GM12878 (cell line): Measurements from ENCODE around the gene TAF9B. TPM values are rescaled to one million over a fixed set of nuclear protein-coding genes. Genes with fewer than 3 reads are reported as not detected.

Experiments
- ATF3 ChIP-seq: IDR thresholded peaks from 2 replicates; pipeline ENCODE4 v1.6.1; 2011; ENCODE audit warnings: low read depth, mild to moderate bottlenecking, low read length, moderate library complexity, borderline replicate concordance; ENCODE audit errors: extremely low read depth
- ATF7 ChIP-seq: fragments of 450-650 bp; IDR thresholded peaks from 2 replicates; pipeline ENCODE4 v1.6.1; 2016; ENCODE audit warnings: low read depth, mild to moderate bottlenecking
- BACH1 ChIP-seq: fragments of 450-650 bp; IDR thresholded peaks from 2 replicates; pipeline ENCODE4 v1.6.1; 2017; ENCODE audit warnings: mild to moderate bottlenecking, borderline replicate concordance
- BCLAF1 ChIP-seq: fragments of 450-650 bp; IDR thresholded peaks from 2 replicates; pipeline ENCODE4 v1.6.1; 2017; ENCODE audit warnings: antibody characterized with exemption, mild to moderate bottlenecking, moderate library complexity
- EP300 ChIP-seq, 2 experiments: fragments of 150-350 bp in 1 of 2; IDR thresholded peaks; 2 replicates each; pipeline ENCODE4 v1.6.1; 2011 to 2012; ENCODE audit warnings: low read depth in 2 of 2, low read length in 2 of 2, borderline replicate concordance in 1 of 2, improper control_type of control experiment in 1 of 2, inconsistent platforms in 1 of 2; ENCODE audit not compliant: control insufficient read depth in 1 of 2
- HCFC1 ChIP-seq: fragments of 150-350 bp; IDR thresholded peaks from 2 replicates; pipeline ENCODE4 v1.6.1; 2014; ENCODE audit warnings: low read length
- HDAC2 ChIP-seq: fragments of 200-600 bp; sonication (generic); IDR thresholded peaks from 2 replicates; pipeline ENCODE4 v1.6.1; 2017
- MEF2B ChIP-seq: fragments of 450-650 bp; IDR thresholded peaks from 2 replicates; pipeline ENCODE4 v1.6.1; 2018; ENCODE audit warnings: mild to moderate bottlenecking, moderate library complexity; ENCODE audit not compliant: partially characterized antibody, poor library complexity, severe bottlenecking
- MTA3 ChIP-seq: IDR thresholded peaks from 2 replicates; pipeline ENCODE4 v1.6.1; 2012; ENCODE audit warnings: low read length, inconsistent platforms, borderline replicate concordance
- MYB ChIP-seq: fragments of 150-350 bp; IDR thresholded peaks from 2 replicates; pipeline ENCODE4 v1.6.1; 2014; ENCODE audit warnings: mild to moderate bottlenecking, low read depth, low read length, borderline replicate concordance
- NKRF ChIP-seq: fragments of 450-650 bp; conservative IDR thresholded peaks from 2 replicates; pipeline ENCODE4 v1.6.1; 2017; ENCODE audit warnings: mild to moderate bottlenecking, moderate library complexity
- NR2C2 ChIP-seq: IDR thresholded peaks from 2 replicates; pipeline ENCODE4 v1.6.1; 2011; ENCODE audit warnings: borderline replicate concordance, low read depth; ENCODE audit not compliant: control insufficient read depth, insufficient read length
- RBBP5 ChIP-seq: fragments of 200-600 bp; sonication (generic); conservative IDR thresholded peaks from 2 replicates; pipeline ENCODE4 v1.6.1; 2016
- REST ChIP-seq: IDR thresholded peaks from 2 replicates; pipeline ENCODE4 v1.6.1; 2012; ENCODE audit warnings: mild to moderate bottlenecking, low read depth, low read length
- SMAD1 ChIP-seq: fragments of 450-650 bp; IDR thresholded peaks from 2 replicates; pipeline ENCODE4 v1.6.1; 2018; ENCODE audit warnings: mild to moderate bottlenecking, low read depth; ENCODE audit not compliant: partially characterized antibody
- TAF1 ChIP-seq: IDR thresholded peaks from 2 replicates; pipeline ENCODE4 v1.6.1; 2011; ENCODE audit warnings: mild to moderate bottlenecking, low read depth, low read length, borderline replicate concordance
- YBX1 ChIP-seq: fragments of 450-650 bp; IDR thresholded peaks from 2 replicates; pipeline ENCODE4 v1.6.1; 2016; ENCODE audit warnings: antibody characterized with exemption
- ZBED1 ChIP-seq: IDR thresholded peaks from 2 replicates; pipeline ENCODE4 v1.6.1; 2016; ENCODE audit warnings: borderline replicate concordance
- polyA plus RNA-seq, 11 experiments: library from polyadenylated mRNA; depleted of rRNA in 4 of 11; unstranded in 6 of 11; stranded (reverse) in 5 of 11; fragments of >200 nt; fragmentation: Nextera tagmentation in 4 of 11; fragmentation: Illumina TruSeq in 1 of 11; extraction: Ambion mirVana in 4 of 11; extraction: Trizol in 1 of 11; gene quantifications; 1 replicate in 1 of 11; 2 replicates in 10 of 11; pipeline versions ENCODE4 v1.2.1 to v1.2.3, GENCODE V29; 2011 to 2016; ENCODE audit warnings: inconsistent platforms in 2 of 11, missing spikeins in 2 of 11, low read depth in 1 of 11
- total RNA-seq, 4 experiments: library from RNA; depleted of rRNA in 3 of 4; stranded (reverse); fragments of >200 nt in 3 of 4; fragmentation: Illumina TruSeq in 1 of 4; extraction: Trizol in 1 of 4; gene quantifications; 2 replicates each; pipeline versions ENCODE4 v1.2.1 to v1.2.3, GENCODE V29; 2013 to 2021
- TF ChIP-seq, protein P1 (sequence below): IDR thresholded peaks from 2 replicates; pipeline ENCODE4 v1.6.1; 2012; ENCODE audit warnings: low read depth, low read length, improper control_type of control experiment

The TAF9B gene
- total and polyA plus RNA-seq, 10 of the 15 experiments (the other 5 are each of a cell fraction or from before 2014, with no cell fraction given) = 14.9 to 42.5 (median 22.3) TPM

GRCh38 chrX:78103623-78104446, 35.6 kb downstream of the TAF9B start, which contains the start of gene PGK1 (continued):
- TF ChIP-seq RBBP5 = no peak
- TF ChIP-seq, protein P1, sequence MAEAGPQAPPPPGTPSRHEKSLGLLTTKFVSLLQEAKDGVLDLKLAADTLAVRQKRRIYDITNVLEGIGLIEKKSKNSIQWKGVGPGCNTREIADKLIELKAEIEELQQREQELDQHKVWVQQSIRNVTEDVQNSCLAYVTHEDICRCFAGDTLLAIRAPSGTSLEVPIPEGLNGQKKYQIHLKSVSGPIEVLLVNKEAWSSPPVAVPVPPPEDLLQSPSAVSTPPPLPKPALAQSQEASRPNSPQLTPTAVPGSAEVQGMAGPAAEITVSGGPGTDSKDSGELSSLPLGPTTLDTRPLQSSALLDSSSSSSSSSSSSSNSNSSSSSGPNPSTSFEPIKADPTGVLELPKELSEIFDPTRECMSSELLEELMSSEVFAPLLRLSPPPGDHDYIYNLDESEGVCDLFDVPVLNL = no peak
- no peak for TF ChIP-seq BCLAF1
- no peak for TF ChIP-seq ZBED1
- TF ChIP-seq ATF3 = no peak
- TF ChIP-seq MYB = no peak
- no peak for TF ChIP-seq REST
- TF ChIP-seq SMAD1 = peak; percentile 70
- no peak for TF ChIP-seq MEF2B
- no peak for TF ChIP-seq NR2C2
- no peak for TF ChIP-seq YBX1
- no peak for TF ChIP-seq BACH1
- no peak for TF ChIP-seq HDAC2
- peak; percentile 17; the same call in 1 of the 2 replicates for TF ChIP-seq NKRF
- TF ChIP-seq MTA3 = no peak
- 0 out of 4 replicates have a peak, but pooled peaks of 1 of the 2 experiments have one; percentile 19 for TF ChIP-seq EP300 (IDR thresholded peaks at IDR 0.05; ENCODE audit: borderline replicate concordance in 1 of 2, control insufficient read depth in 1 of 2, low read depth in 2 of 2, low read length in 2 of 2)
- TF ChIP-seq ATF7 = 0 out of 2 replicates have a peak, but pooled peaks have one; percentile 11
- TF ChIP-seq HCFC1 = no peak
- peak; percentile 88 for TF ChIP-seq TAF1
